GM21723 (cell line): ENCODE results near the gene EXOSC9.
A peak's percentile ranks its signal among the peaks of the same experiment; 100 is the strongest.

Source experiments
- ATAC-seq: cut with Tn5 transposase; IDR thresholded peaks from one replicate; pipeline ENCODE4 v1.9.1; 2021; ENCODE audit warnings: mild to moderate bottlenecking, moderate library complexity; ENCODE audit not compliant: unreplicated experiment

Gene EXOSC9

DNA sequence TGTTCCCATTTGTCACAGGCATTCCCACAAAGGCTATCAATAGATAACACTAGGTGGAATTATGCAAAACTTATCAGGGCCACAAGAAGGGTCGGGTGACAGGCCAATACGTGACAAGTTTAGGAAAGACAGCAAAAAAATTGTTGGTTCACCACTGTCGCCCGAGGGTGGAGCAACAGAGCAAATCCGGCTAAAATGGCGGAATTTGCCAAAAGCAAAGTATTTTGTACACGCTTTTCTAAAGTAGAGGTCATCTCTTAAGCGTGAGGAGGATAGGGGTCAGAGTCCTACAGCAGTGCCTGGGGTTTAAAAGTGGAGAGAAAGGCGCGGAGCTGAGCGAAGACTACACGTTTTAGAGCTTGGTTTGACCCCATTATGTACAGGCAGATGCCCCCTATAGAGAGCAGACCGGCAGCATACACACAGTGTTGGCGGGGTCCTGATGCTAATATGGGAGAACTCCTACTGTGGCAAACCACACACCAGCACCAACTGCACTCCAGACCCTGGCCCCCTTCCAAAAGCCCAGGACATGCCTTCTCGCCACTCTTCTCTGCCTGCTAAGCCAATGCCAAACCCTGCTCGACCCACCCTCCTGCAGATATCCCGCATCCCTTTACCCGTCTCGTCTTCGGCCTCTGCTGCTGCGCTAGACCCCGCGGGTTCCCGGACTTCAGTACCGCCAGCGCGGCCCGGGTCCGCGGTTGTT is 21.8 kb downstream of the EXOSC9 start:
- ATAC-seq, result peak; percentile 50

- peak; percentile 95 for ATAC-seq
These were observed 22.5 kb downstream of the EXOSC9 start, which contains the start of gene CCNA2 for GRCh38 chr4:121823505-121824170. CCNA2 (minus strand) TSS chr4:121823883; CDS start chr4:121823628, 255 bp downstream.

DNA sequence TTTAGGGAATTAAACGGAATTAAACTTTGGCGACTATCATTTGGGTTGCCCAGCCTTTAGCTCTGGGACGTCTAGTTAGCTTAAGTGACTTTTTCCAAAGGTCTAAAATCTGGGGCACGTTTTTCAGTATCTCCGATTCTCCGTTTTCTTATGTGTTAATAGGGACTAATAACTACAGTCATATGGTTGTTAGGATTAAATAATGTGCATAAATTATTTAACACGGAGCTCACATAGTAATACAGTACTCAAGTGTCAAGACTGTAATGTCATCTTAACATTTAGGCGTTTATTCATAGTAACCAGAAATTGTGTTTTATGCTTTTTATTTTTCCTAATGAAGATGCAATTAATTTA is 23.0 kb downstream of the EXOSC9 start:
- peak; percentile 1 for ATAC-seq

- no peak for ATAC-seq
These were observed 23.8 kb downstream of the EXOSC9 start for GRCh38 chr4:121824950-121825349.

GRCh38 chr4:121827853-121828252 is 26.7 kb downstream of the EXOSC9 start:
- no peak for ATAC-seq

- ATAC-seq, result no peak
These were observed 28.4 kb downstream of the EXOSC9 start for GRCh38 chr4:121829511-121829910.

DNA sequence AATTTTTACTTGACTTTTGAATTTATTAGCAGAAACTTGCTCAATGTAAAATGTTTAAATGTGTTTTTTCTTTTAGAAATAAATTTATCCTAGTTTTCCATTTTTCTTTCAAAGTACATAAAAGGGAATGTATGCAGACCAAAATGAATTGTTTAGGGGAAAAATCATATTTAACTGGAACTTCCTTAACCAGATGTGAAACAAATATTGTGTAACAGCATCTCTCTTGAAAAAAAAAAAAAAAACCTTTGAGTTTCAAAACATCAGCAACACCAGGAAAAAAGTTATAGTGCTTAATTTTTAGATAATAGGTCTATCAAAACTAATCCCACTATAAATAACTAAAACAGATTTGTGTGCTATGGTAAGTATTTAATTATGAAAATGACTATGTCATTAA is 37.0 kb downstream of the EXOSC9 start:
- ATAC-seq, result no peak

- no peak for ATAC-seq
These were observed 41.7 kb downstream of the EXOSC9 start for GRCh38 chr4:121842862-121843261.

GRCh38 chr4:121846662-121847061 is 45.5 kb downstream of the EXOSC9 start:
- ATAC-seq, result no peak

GRCh38 chr4:121851354-121851753 is 50.2 kb downstream of the EXOSC9 start:
- no peak for ATAC-seq

DNA sequence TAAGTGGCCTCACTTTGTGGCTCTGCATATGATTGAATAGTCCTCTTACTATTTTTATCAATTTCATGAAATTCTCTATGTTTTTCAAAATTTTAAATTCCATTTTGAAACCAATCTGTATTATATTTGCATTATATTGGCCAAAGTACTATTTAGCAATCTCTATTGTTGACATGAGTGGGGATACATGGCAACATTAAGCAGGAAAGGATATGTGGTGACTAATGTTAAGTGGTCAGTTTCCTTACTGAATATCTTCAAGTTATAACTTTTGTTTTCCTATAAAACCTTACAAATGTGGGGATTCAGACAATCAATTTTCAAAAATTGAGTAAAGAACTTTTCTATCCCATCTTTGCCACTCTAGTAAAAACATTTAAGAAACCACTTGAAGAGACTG is 59.0 kb downstream of the EXOSC9 start:
- no peak for ATAC-seq

- ATAC-seq, result no peak
These were observed 60.3 kb downstream of the EXOSC9 start for GRCh38 chr4:121861426-121861825.

DNA sequence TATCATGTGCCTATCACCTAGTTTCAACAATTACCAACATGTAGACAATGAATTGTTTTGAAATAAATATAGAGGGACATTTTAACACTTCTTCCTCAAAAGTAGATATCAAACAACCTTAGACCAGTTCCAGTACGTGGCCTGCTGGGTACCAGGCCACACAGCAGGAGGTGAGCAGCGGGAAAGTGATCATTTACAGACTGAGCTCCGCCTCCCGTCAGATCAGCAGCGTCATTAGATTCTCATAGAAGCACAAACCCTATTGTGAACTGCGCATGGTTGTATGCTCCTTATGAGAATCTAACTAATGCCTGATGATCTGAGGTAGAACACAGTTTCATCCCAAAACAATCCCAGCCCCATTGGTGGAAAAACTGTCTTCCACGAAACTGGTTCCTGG is 62.7 kb downstream of the EXOSC9 start:
- ATAC-seq, result no peak
